HG03469 (cell line): Measurements from ENCODE around the gene SAMD3.
"Not testable (repeated sequence)": the region's sequence is repeated elsewhere in the genome, so short reads cannot be mapped to it uniquely, and the experiment has no call there.

Experiments used
- ATAC-seq: cut with Tn5 transposase; IDR thresholded peaks from one replicate; pipeline ENCODE4 v1.9.1; 2021; ENCODE audit warnings: mild to moderate bottlenecking, moderate library complexity, moderate number of reproducible peaks; ENCODE audit not compliant: unreplicated experiment

SAMD3 gene

DNA sequence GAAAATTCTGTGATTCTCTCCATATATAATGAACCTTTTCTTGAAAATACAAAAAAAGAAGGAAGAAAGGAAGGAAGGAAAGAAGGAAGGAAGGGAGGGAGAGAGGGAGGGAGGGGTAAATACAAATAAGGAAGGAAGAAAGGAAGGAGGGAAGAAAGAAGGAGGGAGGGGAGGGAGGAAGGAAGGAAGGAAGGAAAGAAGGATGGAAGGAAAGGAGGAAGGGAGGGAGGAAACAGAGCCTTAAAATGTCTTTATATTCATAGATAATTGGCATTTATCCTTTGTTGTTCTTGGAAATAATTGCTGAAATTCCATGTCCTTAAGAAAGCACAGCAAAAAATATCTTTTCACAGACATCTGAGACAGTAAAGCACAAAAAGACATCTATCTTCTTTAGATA lies 40.3 kb downstream of the SAMD3 start:
- ATAC-seq, result no peak

- no peak for ATAC-seq
Observed at GRCh38 chr6:130178692-130179091, 44.1 kb downstream of the SAMD3 start.

GRCh38 chr6:130176378-130176777 lies 46.4 kb downstream of the SAMD3 start:
- ATAC-seq, result no peak

- ATAC-seq, result not testable (repeated sequence)
Observed at GRCh38 chr6:130173377-130174004, 49.3 kb downstream of the SAMD3 start.

GRCh38 chr6:130170160-130170559 lies 52.6 kb downstream of the SAMD3 start:
- not testable (repeated sequence) for ATAC-seq

DNA sequence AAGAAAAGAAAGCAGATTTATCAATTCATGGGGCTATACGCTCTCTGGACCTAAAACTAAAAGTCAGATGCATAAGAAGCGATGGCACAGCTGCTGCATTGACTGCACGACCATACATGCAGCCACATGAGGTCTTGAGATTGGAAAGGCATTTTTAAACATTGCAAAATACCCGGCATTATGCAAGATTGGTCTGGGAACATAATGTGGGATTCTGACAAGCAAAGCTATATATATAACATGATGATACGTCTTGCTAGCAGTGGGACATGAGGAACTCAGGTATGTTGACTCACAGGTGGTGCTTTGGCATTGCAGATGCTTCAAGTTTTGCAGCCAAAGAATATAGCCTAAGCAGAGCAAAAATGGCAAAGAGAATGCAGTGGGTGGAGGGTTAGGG lies 55.1 kb downstream of the SAMD3 start:
- no peak for ATAC-seq

GRCh38 chr6:130164251-130164650 lies 58.5 kb downstream of the SAMD3 start:
- ATAC-seq, result no peak

DNA sequence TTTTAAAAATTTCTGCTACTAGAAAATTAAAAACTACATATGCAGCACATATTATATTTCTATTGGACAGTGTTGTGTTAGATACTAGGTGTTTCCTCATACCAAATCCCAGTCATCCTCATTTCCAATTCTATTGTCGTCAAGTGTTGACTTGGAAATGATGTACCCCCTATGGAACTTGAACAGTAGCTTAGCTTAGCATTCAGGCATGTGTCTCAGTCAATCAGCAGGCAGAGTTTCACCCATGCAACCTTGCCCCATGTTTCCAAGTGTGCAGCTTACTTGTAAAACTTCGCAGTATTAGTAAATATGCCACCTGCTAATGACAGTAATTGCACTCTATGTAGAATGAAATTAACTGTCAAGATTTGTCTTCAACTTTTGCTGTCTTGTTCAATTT lies 59.5 kb downstream of the SAMD3 start:
- no peak for ATAC-seq

DNA sequence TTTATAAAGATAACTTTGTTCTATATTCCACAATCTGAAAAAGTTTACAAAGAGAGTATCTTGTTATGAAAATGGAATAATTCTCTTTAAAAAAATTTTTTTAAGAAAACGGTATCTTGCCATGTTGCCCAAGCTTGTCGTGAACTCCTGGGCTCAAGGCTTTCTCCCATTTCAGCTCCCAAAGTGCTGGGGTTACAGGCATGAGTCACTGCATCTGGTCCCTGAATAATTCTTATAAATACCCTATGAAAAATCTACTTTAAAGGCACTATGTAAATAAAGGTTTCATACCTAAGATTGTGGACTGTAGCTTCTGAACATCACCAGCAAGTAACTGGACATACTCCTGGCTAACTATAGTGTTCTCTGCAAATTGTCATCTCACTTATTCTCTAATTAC lies 60.3 kb downstream of the SAMD3 start:
- no peak for ATAC-seq

- no peak for ATAC-seq
Observed at GRCh38 chr6:130161683-130162404, 60.9 kb downstream of the SAMD3 start.

GRCh38 chr6:130159956-130160355 lies 62.8 kb downstream of the SAMD3 start:
- ATAC-seq, result no peak

DNA sequence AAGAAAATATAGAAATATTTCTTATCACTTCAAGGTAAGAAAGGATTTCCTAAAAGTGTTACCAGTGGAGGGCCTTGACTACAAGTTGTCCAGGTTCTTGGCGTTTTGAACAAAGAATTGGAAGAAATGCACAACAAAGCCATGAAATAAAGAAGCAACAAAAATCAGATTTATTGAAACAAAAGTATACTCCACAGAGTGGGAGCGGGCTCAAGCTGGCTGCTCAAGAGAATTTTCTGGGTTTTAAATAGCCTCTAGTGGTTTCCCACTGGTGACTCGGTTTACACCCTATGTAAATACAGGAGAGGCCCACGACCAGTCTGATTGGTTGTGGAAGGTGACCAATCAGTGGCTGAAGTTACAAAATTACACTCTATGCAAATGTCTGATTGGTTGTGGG lies 64.2 kb downstream of the SAMD3 start:
- ATAC-seq, result no peak

DNA sequence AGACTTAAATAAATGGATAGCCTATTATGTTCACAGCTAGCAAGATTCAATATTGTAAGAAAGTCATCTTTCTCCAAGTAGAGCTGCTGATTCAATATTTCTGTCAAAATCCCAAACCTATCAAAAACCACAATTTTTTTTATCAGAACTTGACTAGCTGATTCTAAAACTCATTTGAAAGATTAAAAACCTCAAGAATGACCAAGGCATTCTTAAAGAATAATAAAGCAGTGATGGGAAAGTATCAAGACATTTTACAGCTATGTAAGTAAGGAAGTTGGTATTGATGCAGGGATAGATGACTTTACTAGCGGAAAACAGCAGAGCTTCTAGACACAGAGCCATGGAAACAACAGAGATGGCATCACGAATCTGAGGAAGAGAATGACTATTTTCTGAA lies 64.7 kb downstream of the SAMD3 start:
- no peak for ATAC-seq

GRCh38 chr6:130156908-130157307 lies 65.8 kb downstream of the SAMD3 start:
- ATAC-seq, result no peak

DNA sequence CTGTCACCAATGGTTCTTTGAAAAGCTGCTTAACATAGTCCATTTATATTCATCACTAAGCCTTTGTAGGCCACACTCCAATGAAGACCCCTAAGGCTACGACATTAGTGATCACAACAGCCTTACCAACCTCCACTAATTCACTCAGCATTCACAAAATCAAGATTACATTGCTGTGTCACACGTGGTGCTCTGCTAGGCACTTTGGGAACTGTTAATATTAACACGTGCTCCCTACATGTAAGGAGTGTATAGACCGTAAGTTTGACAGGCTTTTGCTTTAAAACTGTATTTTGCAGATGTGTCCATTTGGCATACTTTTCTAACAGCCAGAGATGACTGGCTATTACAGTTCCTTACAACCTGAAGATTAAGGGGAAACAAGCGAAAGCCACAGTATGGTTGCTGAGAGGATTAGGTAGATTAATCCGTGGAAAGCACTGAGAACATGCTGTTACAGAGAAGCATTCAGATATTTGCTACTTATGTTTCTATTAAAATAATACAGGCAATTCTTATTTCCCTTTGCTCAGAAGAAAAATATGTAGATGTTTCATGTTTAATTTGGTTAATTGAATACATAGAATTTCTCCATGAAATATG lies 69.7 kb downstream of the SAMD3 start:
- no peak for ATAC-seq

DNA sequence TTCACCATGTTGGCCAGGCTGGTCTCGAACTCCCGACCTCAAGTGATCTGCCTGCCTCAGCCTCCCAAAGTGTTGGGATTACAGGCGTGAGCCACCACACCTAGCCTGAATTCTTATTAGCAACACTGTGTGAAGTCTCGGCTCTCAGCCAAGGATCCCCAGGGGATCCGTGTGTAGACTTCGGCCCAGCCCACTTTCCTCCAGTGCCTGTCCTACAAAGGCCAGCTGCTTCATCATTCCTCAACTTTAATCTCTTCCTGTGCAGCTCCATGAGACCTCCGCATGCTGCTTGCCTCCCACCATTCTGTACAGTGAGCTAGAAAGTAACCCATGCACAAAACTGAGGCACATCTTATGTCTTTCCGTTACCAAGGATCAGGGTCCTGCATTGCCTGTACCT lies 71.8 kb downstream of the SAMD3 start:
- ATAC-seq, result no peak

GRCh38 chr6:130149016-130149415 lies 73.7 kb downstream of the SAMD3 start:
- ATAC-seq, result not testable (repeated sequence)

DNA sequence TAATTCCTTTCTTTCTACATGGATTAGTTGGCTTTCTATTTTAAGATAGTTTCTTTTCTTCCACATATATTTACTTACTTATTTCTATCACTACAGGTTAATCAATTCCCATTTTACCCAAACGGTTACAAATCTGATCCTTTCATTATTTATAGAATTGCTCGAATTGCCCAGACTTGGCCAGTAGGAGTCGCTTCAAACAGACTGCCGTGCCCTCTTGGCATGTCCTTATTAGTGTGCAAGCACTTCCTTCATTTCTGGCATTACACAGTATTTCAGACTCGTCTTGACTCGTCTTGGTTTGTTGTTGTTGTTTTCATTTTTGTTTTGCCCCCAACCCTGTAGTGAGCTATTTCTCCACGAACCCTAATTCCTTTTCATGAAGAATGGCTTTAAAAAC lies 74.6 kb downstream of the SAMD3 start:
- ATAC-seq, result no peak

- ATAC-seq, result no peak
Observed at GRCh38 chr6:130147111-130147510, 75.6 kb downstream of the SAMD3 start.

GRCh38 chr6:130143709-130144108 lies 79.0 kb downstream of the SAMD3 start:
- ATAC-seq, result no peak

DNA sequence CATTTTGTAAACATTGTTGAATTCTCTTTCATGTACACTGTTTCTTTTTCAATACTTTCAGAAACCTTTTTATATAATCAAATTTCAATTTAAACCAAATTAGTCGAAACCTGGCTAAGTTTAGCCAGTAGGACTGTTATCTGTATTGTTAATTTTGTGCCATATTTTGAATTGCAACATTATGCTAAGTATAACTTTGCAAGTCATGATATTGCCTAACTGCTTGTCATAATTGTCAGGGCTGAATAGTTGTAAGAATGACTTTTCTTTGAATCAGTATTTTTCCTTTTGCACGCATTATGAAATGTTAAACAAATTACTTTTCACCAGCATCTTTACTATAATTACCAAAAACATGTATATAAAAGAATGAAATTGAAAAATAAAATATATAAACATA lies 82.7 kb downstream of the SAMD3 start:
- ATAC-seq, result no peak

GRCh38 chr6:130138909-130139242 lies 83.9 kb downstream of the SAMD3 start:
- ATAC-seq, result peak; percentile 21
